Neuronal stem cell (in vitro differentiated cells): ENCODE results near the gene SLC39A11.
A peak's percentile ranks its signal among the peaks of the same experiment; 100 is the strongest.

ENCODE experiments used
- DNase-seq: peaks from one replicate; pipeline ENCODE4 v3.0.0-alpha.2; 2013; ENCODE audit warnings: low spot score
- H2AFZ ChIP-seq: one replicate; pipeline ENCODE4 v1.6.1; 2013; ENCODE audit warnings: mild to moderate bottlenecking, low read length, inconsistent platforms
- H2AK5ac ChIP-seq: 2 replicates; pipeline ENCODE4 v1.6.1; 2013; ENCODE audit warnings: low read depth, mild to moderate bottlenecking, inconsistent platforms, low read length, moderate library complexity, mixed read lengths
- H2BK120ac ChIP-seq: 2 replicates; pipeline ENCODE4 v1.6.1; 2013; ENCODE audit warnings: low read depth, mild to moderate bottlenecking, inconsistent platforms, low read length, moderate library complexity, mixed read lengths
- H2BK12ac ChIP-seq: one replicate; pipeline ENCODE4 v1.6.1; 2013; ENCODE audit warnings: low read length, inconsistent platforms
- H2BK15ac ChIP-seq: 2 replicates; pipeline ENCODE4 v1.6.1; 2013; ENCODE audit warnings: mild to moderate bottlenecking, low read length, inconsistent platforms, mixed read lengths
- H2BK5ac ChIP-seq: one replicate; pipeline ENCODE4 v1.6.1; 2013; ENCODE audit warnings: inconsistent platforms, mild to moderate bottlenecking, low read length, moderate library complexity
- H3K14ac ChIP-seq: one replicate; pipeline ENCODE4 v1.6.1; 2013; ENCODE audit warnings: low read length, inconsistent platforms
- H3K18ac ChIP-seq: 2 replicates; pipeline ENCODE4 v1.6.1; 2013; ENCODE audit warnings: low read length, inconsistent platforms
- H3K23ac ChIP-seq: 2 replicates; pipeline ENCODE4 v1.6.1; 2013; ENCODE audit warnings: low read depth, mild to moderate bottlenecking, mixed read lengths, low read length, inconsistent platforms; ENCODE audit not compliant: poor library complexity
- H3K27ac ChIP-seq: replicated peaks from 3 replicates; pipeline ENCODE4 v1.5.1; 2013; ENCODE audit warnings: low read length, inconsistent platforms
- H3K27me3 ChIP-seq, 3 experiments: 2 replicates each; pipeline ENCODE4 v1.6.1; 2013; ENCODE audit warnings: low read length in 3 of 3, mild to moderate bottlenecking in 2 of 3, inconsistent platforms in 1 of 3, low read depth in 1 of 3, mixed read lengths in 1 of 3, moderate library complexity in 1 of 3; ENCODE audit not compliant: control insufficient read depth in 3 of 3, insufficient read depth in 3 of 3
- H3K36me3 ChIP-seq, 2 donors: replicated peaks in 1 of 2; 2 replicates each; pipeline ENCODE4 v1.6.1; 2013; ENCODE audit warnings: low read length in 2 of 2; ENCODE audit not compliant: control insufficient read depth in 2 of 2, insufficient read depth in 2 of 2
- H3K4ac ChIP-seq: 2 replicates; pipeline ENCODE4 v1.6.1; 2013; ENCODE audit warnings: inconsistent platforms, mild to moderate bottlenecking, low read length, moderate library complexity
- H3K4me1 ChIP-seq, 2 donors: 1 replicate in 1 of 2; 2 replicates in 1 of 2; pipeline ENCODE4 v1.6.1; 2013; ENCODE audit warnings: low read length in 2 of 2, low read depth in 1 of 2; ENCODE audit not compliant: control insufficient read depth in 2 of 2, insufficient read depth in 1 of 2
- H3K4me2 ChIP-seq: one replicate; pipeline ENCODE4 v1.6.1; 2013; ENCODE audit warnings: mild to moderate bottlenecking, low read length, inconsistent platforms; ENCODE audit not compliant: insufficient read depth, poor library complexity, severe bottlenecking
- H3K4me3 ChIP-seq, 2 donors: 2 replicates each; pipeline ENCODE4 v1.5.1; 2013; ENCODE audit warnings: low read length in 2 of 2, mild to moderate bottlenecking in 2 of 2, inconsistent platforms in 1 of 2, moderate library complexity in 1 of 2
- H3K79me1 ChIP-seq: one replicate; pipeline ENCODE4 v1.6.1; 2013; ENCODE audit warnings: low read depth, mild to moderate bottlenecking, inconsistent platforms, low read length, moderate library complexity
- H3K9ac ChIP-seq: one replicate; pipeline ENCODE4 v1.6.1; 2013; ENCODE audit warnings: mild to moderate bottlenecking, low read depth, low read length, inconsistent platforms; ENCODE audit not compliant: poor library complexity
- H3K9me3 ChIP-seq, 2 donors: replicated peaks in 1 of 2; 2 replicates each; pipeline versions ENCODE3 to v1.6.1; 2013; ENCODE audit warnings: low read length in 2 of 2, mild to moderate bottlenecking in 2 of 2, inconsistent platforms in 1 of 2, low read depth in 1 of 2, mixed read lengths in 1 of 2, moderate library complexity in 1 of 2; ENCODE audit not compliant: control insufficient read depth in 2 of 2, insufficient read depth in 1 of 2
- H4K8ac ChIP-seq: one replicate; pipeline ENCODE4 v1.6.1; 2013; ENCODE audit warnings: low read depth, mild to moderate bottlenecking, inconsistent platforms, low read length, moderate library complexity
- H4K91ac ChIP-seq: one replicate; pipeline ENCODE4 v1.6.1; 2013; ENCODE audit warnings: low read length, low read depth, mild to moderate bottlenecking, inconsistent platforms; ENCODE audit not compliant: poor library complexity
- WGBS, 2 donors: extraction: QIAGEN DNeasy Blood & Tissue Kit; methylation state at CpG; one replicate each; pipeline ENCODE4 v1.1.7; 2013; ENCODE audit warnings: missing lambda C conversion rate in 2 of 2, mixed read lengths in 1 of 2; ENCODE audit not compliant: insufficient read length in 2 of 2, insufficient replicate concordance in 1 of 2; ENCODE audit errors: extremely low coverage in 2 of 2; 5-methylcytosine and 5-hydroxymethylcytosine counted together

Gene SLC39A11

DNA sequence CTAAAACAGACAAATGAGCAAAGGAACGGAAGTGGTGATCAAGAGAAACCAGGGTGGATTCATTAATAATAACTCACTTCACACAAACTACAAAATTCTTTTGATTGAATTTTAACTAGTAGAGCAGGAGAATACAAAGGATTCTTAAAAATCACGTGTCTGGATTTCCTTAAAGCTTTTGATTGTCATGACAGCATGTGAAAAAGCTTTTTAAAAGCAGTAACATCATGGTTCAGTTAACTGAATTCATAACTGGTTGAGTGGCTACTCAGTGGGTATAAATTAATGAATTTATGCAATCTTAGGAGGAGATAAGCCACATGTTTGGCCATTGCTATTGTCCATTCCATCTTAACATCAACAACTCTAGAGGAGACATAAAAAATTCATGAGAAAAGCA lies 333.2 kb downstream of the SLC39A11 start:
- no peak for DNase-seq
- Histone ChIP-seq H3K14ac (no peak overlapping the region), H3K9ac (no peak overlapping the region), H3K36me3 (no peaks in the 10 kb centered on the region), H3K79me1 (no peaks in the 10 kb centered on the region), H2BK120ac (no peak overlapping the region), H3K27me3 (no peaks in the 10 kb centered on the region), H3K4ac (no peak overlapping the region), H4K8ac (no peak overlapping the region), H3K9me3 (peaks cover 0 to 2% of the 10 kb centered on the region in 2 donors), H3K23ac (no peak overlapping the region), H2BK5ac (no peak overlapping the region), H2BK12ac (no peak overlapping the region), H3K18ac (no peak overlapping the region), H3K27ac (no peak overlapping the region), H2AK5ac (no peak overlapping the region), H3K4me3 (no peak overlapping the region), H2AFZ (no peak overlapping the region), H3K4me1 (no peaks in the 10 kb centered on the region), H2BK15ac (no peak overlapping the region), H3K4me2 (no peak overlapping the region), H4K91ac (no peak overlapping the region)
- WGBS, 2 donors = no CpG with 5 or more reads among the region's 2 CpGs

DNA sequence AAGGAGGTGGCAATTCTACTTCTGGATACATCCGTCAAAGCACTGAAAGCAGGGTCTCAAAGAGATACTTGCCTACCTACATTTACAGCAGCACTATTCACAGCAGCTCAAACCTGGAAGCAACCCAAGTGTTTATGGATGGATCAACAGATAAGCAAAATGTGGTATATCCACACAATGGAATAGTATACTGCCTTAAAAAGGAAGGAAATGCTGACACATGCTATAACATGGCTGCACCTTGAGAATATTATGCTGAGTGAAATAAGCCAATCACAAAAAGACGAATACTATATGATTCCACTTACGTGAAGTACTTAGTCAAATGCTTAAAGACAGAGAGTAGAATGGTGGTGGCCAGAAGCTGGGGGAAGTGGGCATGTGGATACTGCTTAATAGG lies 336.2 kb downstream of the SLC39A11 start:
- Histone ChIP-seq H3K36me3 (no peaks in the 10 kb centered on the region), H3K79me1 (no peaks in the 10 kb centered on the region), H2BK12ac (no peak overlapping the region), H2AFZ (no peak overlapping the region), H3K18ac (no peak overlapping the region), H4K91ac (no peak overlapping the region), H3K4me1 (no peaks in the 10 kb centered on the region), H3K14ac (no peak overlapping the region), H3K4me3 (no peak overlapping the region), H3K4me2 (no peak overlapping the region), H3K27me3 (no peaks in the 10 kb centered on the region), H2BK120ac (no peak overlapping the region), H4K8ac (no peak overlapping the region), H3K9me3 (peaks cover 0 to 2% of the 10 kb centered on the region in 2 donors), H3K4ac (no peak overlapping the region), H2BK15ac (no peak overlapping the region), H2AK5ac (no peak overlapping the region), H3K9ac (no peak overlapping the region), H3K27ac (no peak overlapping the region), H3K23ac (no peak overlapping the region), H2BK5ac (no peak overlapping the region)
- WGBS, 2 donors = no CpG with 5 or more reads among the region's 3 CpGs
- DNase-seq = no peak

DNA sequence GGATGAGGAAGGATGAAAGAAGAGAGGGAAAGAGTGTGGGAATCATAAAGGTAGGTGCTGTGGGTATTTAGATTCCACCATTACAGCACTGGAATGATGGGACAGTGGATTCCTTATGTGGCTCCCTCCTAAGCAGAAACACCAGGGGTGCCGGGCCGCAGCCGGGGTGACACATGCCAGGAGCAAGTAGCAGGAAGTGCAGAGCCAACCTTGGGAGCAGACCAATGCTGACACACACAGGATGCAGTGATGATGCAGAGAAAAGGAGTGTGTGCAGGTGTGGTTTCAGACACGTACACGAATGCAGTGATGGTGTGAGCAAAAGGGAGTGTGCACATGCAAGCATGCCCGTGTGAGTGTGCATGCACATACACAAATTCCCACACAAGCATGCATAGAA lies 338.0 kb downstream of the SLC39A11 start:
- Histone ChIP-seq H2AK5ac (no peak overlapping the region), H3K4me2 (no peak overlapping the region), H3K14ac (no peak overlapping the region), H2AFZ (no peak overlapping the region), H2BK5ac (no peak overlapping the region), H4K91ac (no peak overlapping the region), H3K27me3 (no peaks in the 10 kb centered on the region), H3K4me3 (peak overlapping the region in 1 of 2 donors; percentile 69), H3K4me1 (no peaks in the 10 kb centered on the region), H3K9me3 (peaks cover 0 to 2% of the 10 kb centered on the region in 2 donors), H2BK15ac (no peak overlapping the region), H3K4ac (peak overlapping the region; percentile 90), H3K23ac (peak overlapping the region; percentile 34), H3K36me3 (no peaks in the 10 kb centered on the region), H3K18ac (peak overlapping the region; percentile 92), H2BK12ac (no peak overlapping the region), H3K9ac (no peak overlapping the region), H2BK120ac (no peak overlapping the region), H3K79me1 (no peaks in the 10 kb centered on the region), H3K27ac (no peak overlapping the region), H4K8ac (no peak overlapping the region)
- no peak for DNase-seq
- no CpG with 5 or more reads among the region's 6 CpGs for WGBS, 2 donors

DNA sequence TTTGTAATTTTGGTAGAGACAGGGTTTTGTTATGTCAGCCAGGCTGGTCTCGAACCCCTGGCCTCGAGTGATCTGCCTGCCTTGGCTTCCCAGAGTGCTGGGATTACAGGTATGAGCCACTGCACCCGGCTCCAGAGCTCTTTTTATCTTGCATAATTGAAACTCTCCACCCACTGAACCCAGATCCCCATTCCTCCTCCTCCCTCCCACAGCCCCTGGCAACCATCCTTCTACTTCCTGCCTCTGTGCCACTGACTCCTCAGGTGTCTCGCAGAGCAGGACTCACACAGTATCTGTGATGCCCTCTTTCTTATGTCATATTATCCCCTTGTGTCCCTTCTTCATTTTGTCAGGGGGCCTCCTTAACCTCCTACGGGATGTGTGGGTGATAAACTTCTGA lies 340.7 kb downstream of the SLC39A11 start:
- no peak overlapping the region for H2BK5ac ChIP-seq
- no peaks in the 10 kb centered on the region for H3K27me3 ChIP-seq
- H2AFZ ChIP-seq = no peak overlapping the region
- H3K18ac ChIP-seq = no peak overlapping the region
- no peak overlapping the region for H2BK12ac ChIP-seq
- no CpG with 5 or more reads among the region's 5 CpGs for WGBS, 2 donors
- no peak overlapping the region for H2BK120ac ChIP-seq
- no peak overlapping the region for H3K9ac ChIP-seq
- H3K4me1 ChIP-seq = no peaks in the 10 kb centered on the region
- H3K4me3 ChIP-seq = no peak overlapping the region
- no peak overlapping the region for H3K4ac ChIP-seq
- no peak overlapping the region for H3K4me2 ChIP-seq
- H3K23ac ChIP-seq = no peak overlapping the region
- no peak overlapping the region for H3K27ac ChIP-seq
- peaks cover 0 to 2% of the 10 kb centered on the region in 2 donors for H3K9me3 ChIP-seq
- H2BK15ac ChIP-seq = no peak overlapping the region
- H3K36me3 ChIP-seq = no peaks in the 10 kb centered on the region
- H3K79me1 ChIP-seq = no peaks in the 10 kb centered on the region
- DNase-seq = no peak
- H2AK5ac ChIP-seq = no peak overlapping the region
- no peak overlapping the region for H4K8ac ChIP-seq
- no peak overlapping the region for H3K14ac ChIP-seq
- no peak overlapping the region for H4K91ac ChIP-seq
